SK-N-SH (cell line): Measurements from ENCODE around the gene LRRC10. TPM values are rescaled to one million over a fixed set of nuclear protein-coding genes. Genes with fewer than 3 reads are reported as not detected.

Experiments used
- CTCF ChIA-PET: fragments of 300-600, 350-600 bp; formaldehyde crosslinking; extraction: SDS; loops from one replicate; lab custom pipeline; 2021; lab: Yijun Ruan, JAX
- POLR2A ChIA-PET: fragments of 350-600 bp; sonication (Branson Sonifier 250); formaldehyde crosslinking; extraction: SDS; loops from one replicate; lab custom pipeline; 2020; ENCODE audit warnings: antibody characterized with exemption, inconsistent platforms; lab: Yijun Ruan, JAX
- DNase-seq: peaks from one replicate; pipeline ENCODE4 v3.0.0; 2012
- H2AFZ ChIP-seq: fragments of 200-600 bp; sonication (generic); 2 replicates; pipeline ENCODE4 v1.8.1; 2016; ENCODE audit warnings: antibody characterized with exemption, mild to moderate bottlenecking, low read depth
- H3F3A ChIP-seq: fragments of 200-600 bp; sonication (generic); replicated peaks from 2 replicates; pipeline ENCODE3; 2016; ENCODE audit warnings: antibody characterized with exemption, mild to moderate bottlenecking; ENCODE audit not compliant: insufficient read depth
- H3K27ac ChIP-seq, 2 experiments: fragments of 200-500 bp in 1 of 2; fragments of 200-600 bp in 1 of 2; sonication (Bioruptor generic) in 1 of 2; sonication (generic), shearing (Covaris generic) in 1 of 2; 2 replicates each; pipeline versions ENCODE4 v1.5.1 to v1.6.1; 2014 to 2016; ENCODE audit warnings: low read depth in 2 of 2, inconsistent platforms in 1 of 2, low read length in 1 of 2, mild to moderate bottlenecking in 1 of 2, mixed read lengths in 1 of 2
- H3K27me3 ChIP-seq: fragments of 200-600 bp; sonication (generic), shearing (Covaris generic); 2 replicates; pipeline ENCODE4 v1.6.1; 2016; ENCODE audit warnings: mixed run types; ENCODE audit not compliant: insufficient read depth
- H3K36me3 ChIP-seq, 2 experiments: fragments of 200-500 bp in 1 of 2; fragments of 200-600 bp in 1 of 2; sonication (Bioruptor generic) in 1 of 2; sonication (generic) in 1 of 2; replicated peaks in 1 of 2; 2 replicates each; pipeline versions ENCODE3 to v1.5.1; 2014 to 2016; ENCODE audit warnings: low read length in 1 of 2, mild to moderate bottlenecking in 1 of 2; ENCODE audit not compliant: insufficient read depth in 2 of 2, control insufficient read depth in 1 of 2
- H3K4me1 ChIP-seq, 2 experiments: fragments of 200-500 bp in 1 of 2; fragments of 200-600 bp in 1 of 2; sonication (Bioruptor generic) in 1 of 2; sonication (generic), shearing (Covaris generic) in 1 of 2; 2 replicates each; pipeline versions ENCODE4 v1.5.1 to v1.6.1; 2014 to 2016; ENCODE audit warnings: low read depth in 1 of 2, low read length in 1 of 2, mixed run types in 1 of 2; ENCODE audit not compliant: insufficient read depth in 2 of 2, control insufficient read depth in 1 of 2
- H3K4me2 ChIP-seq: fragments of 200-600 bp; sonication (generic), shearing (Covaris generic); 2 replicates; pipeline ENCODE4 v1.6.1; 2017; ENCODE audit warnings: mixed run types
- H3K4me3 ChIP-seq, 2 experiments: fragments of 200-500 bp in 1 of 2; fragments of 200-600 bp in 1 of 2; sonication (Bioruptor generic) in 1 of 2; sonication (generic), shearing (Covaris generic) in 1 of 2; 2 replicates each; pipeline versions ENCODE4 v1.5.1 to v1.8.1; 2014 to 2016; ENCODE audit warnings: low read depth in 2 of 2, inconsistent platforms in 1 of 2, low read length in 1 of 2, mild to moderate bottlenecking in 1 of 2, mixed read lengths in 1 of 2, moderate library complexity in 1 of 2
- H3K79me2 ChIP-seq: fragments of 200-600 bp; sonication (generic); 2 replicates; pipeline ENCODE4 v1.8.1; 2017; ENCODE audit warnings: mild to moderate bottlenecking; ENCODE audit not compliant: insufficient read depth
- H3K9ac ChIP-seq: fragments of 200-600 bp; sonication (generic); 2 replicates; pipeline ENCODE4 v1.6.1; 2017; ENCODE audit warnings: mixed run types
- H3K9me2 ChIP-seq: fragments of 200-600 bp; sonication (generic); 2 replicates; pipeline ENCODE4 v1.6.1; 2017; ENCODE audit warnings: mixed run types
- H3K9me3 ChIP-seq: fragments of 200-600 bp; sonication (generic); 2 replicates; pipeline ENCODE4 v1.6.1; 2017; ENCODE audit warnings: mixed run types, mild to moderate bottlenecking, moderate library complexity
- H4K20me1 ChIP-seq: fragments of 200-600 bp; sonication (generic); 2 replicates; pipeline ENCODE4 v1.6.1; 2017; ENCODE audit warnings: mild to moderate bottlenecking, mixed run types; ENCODE audit not compliant: insufficient read depth
- EP300 ChIP-seq, 2 experiments: IDR thresholded peaks; 2 replicates each; pipeline versions ENCODE4 v1.4.0 to v1.6.1; 2012; ENCODE audit warnings: borderline replicate concordance in 1 of 2, low read depth in 1 of 2, low read length in 1 of 2
- FOXJ3 ChIP-seq: sonication (generic); formaldehyde crosslinking; IDR thresholded peaks from 2 replicates; pipeline ENCODE4 v1.5.1; 2020; ENCODE audit warnings: mild to moderate bottlenecking, missing genetic modification reagents
- GABPA ChIP-seq: IDR thresholded peaks from 2 replicates; pipeline ENCODE4 v1.4.0; 2012; ENCODE audit warnings: low read depth, mild to moderate bottlenecking
- GATA2 ChIP-seq: sonication (generic); formaldehyde crosslinking; IDR thresholded peaks from 2 replicates; pipeline ENCODE4 v1.5.0; 2020; ENCODE audit warnings: mild to moderate bottlenecking, missing genetic modification reagents
- MXI1 ChIP-seq: IDR thresholded peaks from 2 replicates; pipeline ENCODE4 v1.6.1; 2012; ENCODE audit warnings: mild to moderate bottlenecking, low read depth, low read length, improper control_type of control experiment
- NRF1 ChIP-seq: IDR thresholded peaks from 2 replicates; pipeline ENCODE4 v1.6.1; 2012; ENCODE audit warnings: low read depth, mild to moderate bottlenecking, low read length
- RAD21 ChIP-seq: IDR thresholded peaks from 2 replicates; pipeline ENCODE4 v1.6.1; 2012; ENCODE audit warnings: mild to moderate bottlenecking, low read length
- RCOR1 ChIP-seq: fragments of 150-350 bp; IDR thresholded peaks from 2 replicates; pipeline ENCODE4 v1.6.1; 2017; ENCODE audit warnings: antibody characterized with exemption, low read length
- RXRA ChIP-seq: IDR thresholded peaks from 2 replicates; pipeline ENCODE4 v1.4.0; 2012; ENCODE audit warnings: low read depth, mild to moderate bottlenecking, borderline replicate concordance
- SMC3 ChIP-seq: IDR thresholded peaks from 2 replicates; pipeline ENCODE4 v1.6.1; 2012; ENCODE audit warnings: low read depth, low read length, improper control_type of control experiment
- TEAD4 ChIP-seq: IDR thresholded peaks from 2 replicates; pipeline ENCODE4 v1.4.0; 2012; ENCODE audit warnings: mild to moderate bottlenecking, borderline replicate concordance; ENCODE audit not compliant: insufficient read depth
- YY1 ChIP-seq: IDR thresholded peaks from 2 replicates; pipeline ENCODE4 v1.4.0; 2012; ENCODE audit warnings: low read depth, mild to moderate bottlenecking
- WGBS: methylation state at CpG from one replicate; pipeline ENCODE4 v1.1.6; 2017; ENCODE audit warnings: low lambda C conversion rate; 5-methylcytosine and 5-hydroxymethylcytosine counted together
- polyA plus RNA-seq, 3 experiments: library from polyadenylated mRNA; depleted of rRNA; stranded (reverse); fragments of >200 nt; gene quantifications; 2 replicates each; pipeline ENCODE4 v1.2.3, GENCODE V29; 2012
- TF ChIP-seq, protein P1 (sequence below): IDR thresholded peaks from 2 replicates; pipeline ENCODE4 v1.4.0; 2012; ENCODE audit warnings: low read depth, borderline replicate concordance
- TF ChIP-seq, protein P2 (sequence below): fragments of 200-600 bp; sonication (generic); IDR thresholded peaks from 2 replicates; pipeline ENCODE4 v1.6.1; 2017; ENCODE audit warnings: antibody characterized with exemption, mild to moderate bottlenecking, moderate library complexity
- TF ChIP-seq, protein P3 (sequence below): IDR thresholded peaks from 2 replicates; pipeline ENCODE4 v1.6.1; 2012; ENCODE audit warnings: mild to moderate bottlenecking, low read depth, low read length, moderate library complexity
- TF ChIP-seq, protein P4 (sequence below): IDR thresholded peaks from 2 replicates; pipeline ENCODE4 v1.4.0; 2012; ENCODE audit warnings: low read depth

Gene LRRC10, protein sequence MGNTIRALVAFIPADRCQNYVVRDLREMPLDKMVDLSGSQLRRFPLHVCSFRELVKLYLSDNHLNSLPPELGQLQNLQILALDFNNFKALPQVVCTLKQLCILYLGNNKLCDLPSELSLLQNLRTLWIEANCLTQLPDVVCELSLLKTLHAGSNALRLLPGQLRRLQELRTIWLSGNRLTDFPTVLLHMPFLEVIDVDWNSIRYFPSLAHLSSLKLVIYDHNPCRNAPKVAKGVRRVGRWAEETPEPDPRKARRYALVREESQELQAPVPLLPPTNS
- polyA plus RNA-seq (2012; rRNA removed): not detected in 2 replicates
- polyA plus RNA-seq (2012; cell fraction: cytosol; rRNA removed): not detected in 2 replicates
- not detected in 2 replicates for polyA plus RNA-seq (2012; cell fraction: nucleus; rRNA removed)

GRCh38 chr12:69610729-69611128, at the start of gene LRRC10:
LRRC10 (minus strand) TSS chr12:69610907; CDS start chr12:69610838, 69 bp downstream.
- Histone ChIP-seq H3K4me2 (no peak within 1 kb of the TSS), H3K27ac (no peak within 1 kb of the TSS), H3K4me1 (no peaks in the 10 kb centered on the region), H3K9ac (no peak within 1 kb of the TSS), H4K20me1 (no peaks in the 10 kb centered on the region), H3K27me3 (no peaks in the 10 kb centered on the region), H3F3A (no peaks in the 10 kb centered on the region), H3K9me2 (no peaks in the 10 kb centered on the region), H2AFZ (no peak within 1 kb of the TSS), H3K9me3 (no peaks in the 10 kb centered on the region), H3K4me3 (no peak within 1 kb of the TSS), H3K79me2 (no peaks in the 10 kb centered on the region), H3K36me3 (no peaks in the 10 kb centered on the region)
- WGBS: 89% methylated on average over 9 of the region's 11 CpGs
- ChIA-PET CTCF (interaction anchor here (1.2 to 2.0 kb wide), 3 partner anchors 9 to 140 kb away, joined by 3 to 10 read pairs (median 6); partner anchors contain the start of gene FRS2), POLR2A (no interaction called here)
- TF ChIP-seq RXRA (no peak), TEAD4 (no peak), RAD21 (no peak), YY1 (no peak), MXI1 (no peak), GABPA (no peak), FOXJ3 (CRISPR knock-in tag) (no peak), SMC3 (no peak), EP300 (IDR thresholded peaks at IDR 0.05; ENCODE audit: borderline replicate concordance in 1 of 2, low read depth in 1 of 2, low read length in 1 of 2) (no peak), RCOR1 (no peak), GATA2 (no peak), NRF1 (no peak)
- TF ChIP-seq, protein P1, sequence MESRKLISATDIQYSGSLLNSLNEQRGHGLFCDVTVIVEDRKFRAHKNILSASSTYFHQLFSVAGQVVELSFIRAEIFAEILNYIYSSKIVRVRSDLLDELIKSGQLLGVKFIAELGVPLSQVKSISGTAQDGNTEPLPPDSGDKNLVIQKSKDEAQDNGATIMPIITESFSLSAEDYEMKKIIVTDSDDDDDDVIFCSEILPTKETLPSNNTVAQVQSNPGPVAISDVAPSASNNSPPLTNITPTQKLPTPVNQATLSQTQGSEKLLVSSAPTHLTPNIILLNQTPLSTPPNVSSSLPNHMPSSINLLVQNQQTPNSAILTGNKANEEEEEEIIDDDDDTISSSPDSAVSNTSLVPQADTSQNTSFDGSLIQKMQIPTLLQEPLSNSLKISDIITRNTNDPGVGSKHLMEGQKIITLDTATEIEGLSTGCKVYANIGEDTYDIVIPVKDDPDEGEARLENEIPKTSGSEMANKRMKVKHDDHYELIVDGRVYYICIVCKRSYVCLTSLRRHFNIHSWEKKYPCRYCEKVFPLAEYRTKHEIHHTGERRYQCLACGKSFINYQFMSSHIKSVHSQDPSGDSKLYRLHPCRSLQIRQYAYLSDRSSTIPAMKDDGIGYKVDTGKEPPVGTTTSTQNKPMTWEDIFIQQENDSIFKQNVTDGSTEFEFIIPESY: no peak
- TF ChIP-seq, protein P2, sequence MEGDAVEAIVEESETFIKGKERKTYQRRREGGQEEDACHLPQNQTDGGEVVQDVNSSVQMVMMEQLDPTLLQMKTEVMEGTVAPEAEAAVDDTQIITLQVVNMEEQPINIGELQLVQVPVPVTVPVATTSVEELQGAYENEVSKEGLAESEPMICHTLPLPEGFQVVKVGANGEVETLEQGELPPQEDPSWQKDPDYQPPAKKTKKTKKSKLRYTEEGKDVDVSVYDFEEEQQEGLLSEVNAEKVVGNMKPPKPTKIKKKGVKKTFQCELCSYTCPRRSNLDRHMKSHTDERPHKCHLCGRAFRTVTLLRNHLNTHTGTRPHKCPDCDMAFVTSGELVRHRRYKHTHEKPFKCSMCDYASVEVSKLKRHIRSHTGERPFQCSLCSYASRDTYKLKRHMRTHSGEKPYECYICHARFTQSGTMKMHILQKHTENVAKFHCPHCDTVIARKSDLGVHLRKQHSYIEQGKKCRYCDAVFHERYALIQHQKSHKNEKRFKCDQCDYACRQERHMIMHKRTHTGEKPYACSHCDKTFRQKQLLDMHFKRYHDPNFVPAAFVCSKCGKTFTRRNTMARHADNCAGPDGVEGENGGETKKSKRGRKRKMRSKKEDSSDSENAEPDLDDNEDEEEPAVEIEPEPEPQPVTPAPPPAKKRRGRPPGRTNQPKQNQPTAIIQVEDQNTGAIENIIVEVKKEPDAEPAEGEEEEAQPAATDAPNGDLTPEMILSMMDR: no peak
- TF ChIP-seq, protein P3, sequence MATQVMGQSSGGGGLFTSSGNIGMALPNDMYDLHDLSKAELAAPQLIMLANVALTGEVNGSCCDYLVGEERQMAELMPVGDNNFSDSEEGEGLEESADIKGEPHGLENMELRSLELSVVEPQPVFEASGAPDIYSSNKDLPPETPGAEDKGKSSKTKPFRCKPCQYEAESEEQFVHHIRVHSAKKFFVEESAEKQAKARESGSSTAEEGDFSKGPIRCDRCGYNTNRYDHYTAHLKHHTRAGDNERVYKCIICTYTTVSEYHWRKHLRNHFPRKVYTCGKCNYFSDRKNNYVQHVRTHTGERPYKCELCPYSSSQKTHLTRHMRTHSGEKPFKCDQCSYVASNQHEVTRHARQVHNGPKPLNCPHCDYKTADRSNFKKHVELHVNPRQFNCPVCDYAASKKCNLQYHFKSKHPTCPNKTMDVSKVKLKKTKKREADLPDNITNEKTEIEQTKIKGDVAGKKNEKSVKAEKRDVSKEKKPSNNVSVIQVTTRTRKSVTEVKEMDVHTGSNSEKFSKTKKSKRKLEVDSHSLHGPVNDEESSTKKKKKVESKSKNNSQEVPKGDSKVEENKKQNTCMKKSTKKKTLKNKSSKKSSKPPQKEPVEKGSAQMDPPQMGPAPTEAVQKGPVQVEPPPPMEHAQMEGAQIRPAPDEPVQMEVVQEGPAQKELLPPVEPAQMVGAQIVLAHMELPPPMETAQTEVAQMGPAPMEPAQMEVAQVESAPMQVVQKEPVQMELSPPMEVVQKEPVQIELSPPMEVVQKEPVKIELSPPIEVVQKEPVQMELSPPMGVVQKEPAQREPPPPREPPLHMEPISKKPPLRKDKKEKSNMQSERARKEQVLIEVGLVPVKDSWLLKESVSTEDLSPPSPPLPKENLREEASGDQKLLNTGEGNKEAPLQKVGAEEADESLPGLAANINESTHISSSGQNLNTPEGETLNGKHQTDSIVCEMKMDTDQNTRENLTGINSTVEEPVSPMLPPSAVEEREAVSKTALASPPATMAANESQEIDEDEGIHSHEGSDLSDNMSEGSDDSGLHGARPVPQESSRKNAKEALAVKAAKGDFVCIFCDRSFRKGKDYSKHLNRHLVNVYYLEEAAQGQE: no peak
- TF ChIP-seq, protein P4, sequence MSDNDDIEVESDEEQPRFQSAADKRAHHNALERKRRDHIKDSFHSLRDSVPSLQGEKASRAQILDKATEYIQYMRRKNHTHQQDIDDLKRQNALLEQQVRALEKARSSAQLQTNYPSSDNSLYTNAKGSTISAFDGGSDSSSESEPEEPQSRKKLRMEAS: no peak
- DNase-seq: no peak
